Activated CD4-positive, alpha-beta memory T cell treated with anti-CD3 and anti-CD28 coated beads for 36 hours (primary cell): Measurements from ENCODE around the gene ARHGAP32. TPM values are rescaled to one million over a fixed set of nuclear protein-coding genes. Genes with fewer than 3 reads are reported as not detected.

Source experiments
- CTCF ChIA-PET: fragments of 350-600 bp; sonication (Branson Sonifier 250); formaldehyde crosslinking; loops from one replicate; lab custom pipeline; 2021; ENCODE audit warnings: antibody characterized with exemption, inconsistent platforms; lab: Charles Lee
- POLR2A ChIA-PET: fragments of 350-600 bp; sonication (Branson Sonifier 250); formaldehyde crosslinking; loops from one replicate; lab custom pipeline; 2021; ENCODE audit warnings: antibody characterized with exemption; lab: Charles Lee
- DNase-seq: peaks from one replicate; pipeline ENCODE4 v3.0.0-alpha.2; 2020
- H3K27ac Mint-ChIP-seq: one replicate; pipeline ENCODE4 v1.8.0; 2021; ENCODE audit warnings: mixed read lengths
- H3K27me3 Mint-ChIP-seq: one replicate; pipeline ENCODE4 v1.8.0; 2021; ENCODE audit warnings: mixed read lengths
- H3K36me3 Mint-ChIP-seq: one replicate; pipeline ENCODE4 v1.8.0; 2021; ENCODE audit warnings: mixed read lengths
- H3K4me1 Mint-ChIP-seq: one replicate; pipeline ENCODE4 v1.8.0; 2021; ENCODE audit warnings: low read depth, mixed read lengths
- H3K4me3 Mint-ChIP-seq: one replicate; pipeline ENCODE4 v1.8.0; 2021; ENCODE audit warnings: mild to moderate bottlenecking, mixed read lengths
- H3K9me3 Mint-ChIP-seq: one replicate; pipeline ENCODE4 v1.8.0; 2021; ENCODE audit warnings: mixed read lengths
- intact Hi-C: fragments of 100-400 bp; cut with micrococcal nuclease; formaldehyde crosslinking; loops from one replicate; pipeline ENCODE4 v1.15.1; 2023
- total RNA-seq, 2 experiments: library from RNA; stranded (reverse); gene quantifications; one replicate each; pipeline ENCODE4 v1.2.3, GENCODE V29; 2021

Gene ARHGAP32
- total RNA-seq, 2 experiments from 2014 or later, result 3.7 to 4.3 TPM

DNA sequence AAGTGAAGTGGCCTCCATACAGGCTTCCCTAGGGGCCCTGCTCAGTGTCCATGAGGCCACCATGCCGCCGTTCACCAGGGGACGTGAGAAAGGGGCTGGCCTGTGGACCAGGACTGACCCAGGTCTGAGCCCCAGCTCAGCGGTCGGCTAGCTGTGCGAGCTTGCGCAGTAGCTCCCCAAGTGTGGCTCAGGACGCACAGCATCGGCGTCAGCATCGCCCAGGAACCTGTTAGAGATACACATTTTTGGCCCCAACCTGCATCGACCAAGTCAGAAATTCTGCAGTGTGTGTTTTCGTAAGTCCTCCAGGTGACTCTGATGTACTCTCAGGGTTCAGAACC, 249.9 kb downstream of the ARHGAP32 start:
- CTCF ChIA-PET, result no interaction called here
- H3K4me1 Mint-ChIP-seq, result no peaks in the 10 kb centered on the region

DNA sequence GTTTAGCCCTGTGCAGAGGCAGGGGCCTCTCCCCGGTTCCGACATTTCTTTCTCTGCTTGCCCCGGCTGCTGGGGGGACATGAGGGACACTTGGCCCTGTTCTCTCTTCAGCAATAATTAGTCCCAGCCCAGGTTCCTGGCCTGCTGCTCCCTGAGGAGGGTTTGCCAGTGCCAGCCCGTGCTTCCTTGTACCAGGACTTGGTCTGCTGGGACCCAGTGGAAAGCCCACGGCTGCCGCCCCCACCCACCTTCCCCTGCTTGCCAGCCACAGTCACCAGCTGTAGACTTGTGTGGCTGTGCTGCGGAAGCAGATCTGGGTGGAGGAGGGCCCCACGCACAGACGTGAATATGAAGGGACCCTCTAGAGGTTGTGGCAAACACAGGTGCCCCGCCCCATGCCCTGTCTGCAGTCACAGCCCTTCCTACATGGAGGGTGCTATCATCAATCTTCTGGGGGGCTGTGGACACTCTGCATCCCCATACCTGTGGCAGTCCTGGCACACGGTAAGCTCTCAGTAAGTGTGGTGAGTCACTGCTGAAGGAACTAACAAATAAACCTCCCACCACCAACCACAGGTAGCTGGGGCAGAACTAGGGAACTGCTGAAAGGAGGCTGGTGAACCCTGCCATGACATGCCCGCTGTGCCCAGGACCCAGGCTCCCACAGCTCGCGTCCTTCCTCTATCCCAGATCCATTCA, 250.4 kb downstream of the ARHGAP32 start:
- DNase-seq, result no peak
- H3K36me3 Mint-ChIP-seq, result no peaks in the 10 kb centered on the region
- no peak overlapping the region for H3K27ac Mint-ChIP-seq
- ChIA-PET CTCF (no interaction called here), POLR2A (no interaction called here)
- H3K27me3 Mint-ChIP-seq, result peaks cover 6% of the 10 kb centered on the region
- no peaks in the 10 kb centered on the region for H3K4me1 Mint-ChIP-seq
- H3K4me3 Mint-ChIP-seq, result no peak overlapping the region
- no peaks in the 10 kb centered on the region for H3K9me3 Mint-ChIP-seq
- intact Hi-C loops, result no loop called here

More for the DNA sequence above, 249.9 kb downstream of the ARHGAP32 start:
- intact Hi-C loops, result no loop called here
- H3K9me3 Mint-ChIP-seq, result no peaks in the 10 kb centered on the region
- no peak overlapping the region for H3K4me3 Mint-ChIP-seq
- POLR2A ChIA-PET, result no interaction called here
- no peaks in the 10 kb centered on the region for H3K36me3 Mint-ChIP-seq
- no peak for DNase-seq
- H3K27me3 Mint-ChIP-seq, result peaks cover 6% of the 10 kb centered on the region
- no peak overlapping the region for H3K27ac Mint-ChIP-seq

DNA sequence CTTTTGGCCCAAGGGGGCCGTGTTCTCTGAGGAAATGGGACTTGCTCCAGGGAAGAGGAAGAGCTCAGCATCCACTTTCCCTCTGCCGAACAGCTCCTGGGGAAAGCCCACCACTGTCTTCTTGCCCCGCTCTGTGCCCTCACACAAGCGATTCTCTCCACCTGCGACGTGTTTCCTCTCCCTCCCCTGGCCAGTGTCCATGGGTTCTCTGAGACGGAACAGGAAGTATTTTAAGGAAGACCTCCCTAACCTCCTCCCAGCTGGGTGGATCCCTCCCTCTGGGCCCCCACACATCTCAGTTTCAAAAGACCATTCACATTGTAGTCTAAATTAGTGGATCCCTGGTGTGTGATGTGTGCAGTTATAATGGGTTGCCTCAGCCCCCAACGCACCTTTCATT, 251.0 kb downstream of the ARHGAP32 start:
- Mint-ChIP-seq H3K36me3 (no peaks in the 10 kb centered on the region), H3K4me3 (no peak overlapping the region), H3K4me1 (no peaks in the 10 kb centered on the region), H3K9me3 (no peaks in the 10 kb centered on the region), H3K27ac (no peak overlapping the region), H3K27me3 (peaks cover 4% of the 10 kb centered on the region)
- intact Hi-C loops, result no loop called here
- POLR2A ChIA-PET, result no interaction called here
- CTCF ChIA-PET, result no interaction called here
- DNase-seq, result no peak

DNA sequence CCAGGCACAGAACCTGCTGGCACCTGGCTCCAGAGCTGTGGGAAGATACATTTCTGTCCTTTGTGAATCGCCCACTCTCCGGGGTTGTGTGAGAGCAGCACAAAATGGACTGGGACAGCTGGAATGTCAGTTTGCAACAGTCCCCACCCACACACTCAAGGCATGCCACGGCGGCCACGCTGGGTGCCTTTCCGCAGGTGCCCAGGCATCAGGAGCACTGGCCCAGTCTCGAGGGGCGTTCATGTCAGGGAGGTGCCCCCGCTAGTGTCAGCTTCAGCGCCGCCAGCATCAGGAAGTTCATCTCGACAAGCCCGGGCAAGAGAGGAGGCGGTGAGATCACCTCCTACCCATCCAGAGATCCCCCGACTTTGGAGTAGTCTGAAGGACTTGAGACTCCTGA, 251.5 kb downstream of the ARHGAP32 start:
- intact Hi-C loops, result no loop called here
- Mint-ChIP-seq H3K36me3 (no peaks in the 10 kb centered on the region), H3K27ac (no peak overlapping the region), H3K27me3 (peaks cover 4% of the 10 kb centered on the region), H3K4me3 (no peak overlapping the region), H3K4me1 (no peaks in the 10 kb centered on the region), H3K9me3 (no peaks in the 10 kb centered on the region)
- CTCF ChIA-PET, result no interaction called here
- POLR2A ChIA-PET, result no interaction called here
- DNase-seq, result no peak

DNA sequence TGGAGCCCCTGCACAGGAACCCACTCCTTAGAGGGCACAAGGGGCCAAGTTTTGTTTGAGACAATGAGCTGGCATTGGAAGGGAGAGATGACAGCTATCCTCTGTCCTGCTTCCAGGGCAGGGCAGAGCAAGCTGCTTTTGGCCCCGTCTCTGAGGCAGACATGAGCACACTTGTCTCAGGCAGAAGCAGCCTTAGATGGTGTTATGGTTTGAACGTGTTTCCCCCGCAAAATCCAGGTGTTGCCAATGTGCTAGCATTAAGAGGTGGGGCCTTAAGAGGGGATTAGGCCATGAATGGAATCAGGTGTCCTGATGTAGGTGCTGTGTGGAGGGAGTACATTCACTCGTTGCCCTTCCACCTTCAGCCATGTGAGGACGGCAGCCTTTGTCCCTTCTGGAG, 252.0 kb downstream of the ARHGAP32 start:
- no peak for DNase-seq
- Mint-ChIP-seq H3K9me3 (no peaks in the 10 kb centered on the region), H3K4me3 (no peak overlapping the region), H3K36me3 (no peaks in the 10 kb centered on the region), H3K27ac (no peak overlapping the region), H3K27me3 (no peaks in the 10 kb centered on the region), H3K4me1 (no peaks in the 10 kb centered on the region)
- ChIA-PET CTCF (interaction anchor here (1.1 kb wide), 1 partner anchor 55 kb away, joined by 4 read pairs; no protein-coding TSS in a partner anchor), POLR2A (no interaction called here)
- intact Hi-C loops, result no loop called here

DNA sequence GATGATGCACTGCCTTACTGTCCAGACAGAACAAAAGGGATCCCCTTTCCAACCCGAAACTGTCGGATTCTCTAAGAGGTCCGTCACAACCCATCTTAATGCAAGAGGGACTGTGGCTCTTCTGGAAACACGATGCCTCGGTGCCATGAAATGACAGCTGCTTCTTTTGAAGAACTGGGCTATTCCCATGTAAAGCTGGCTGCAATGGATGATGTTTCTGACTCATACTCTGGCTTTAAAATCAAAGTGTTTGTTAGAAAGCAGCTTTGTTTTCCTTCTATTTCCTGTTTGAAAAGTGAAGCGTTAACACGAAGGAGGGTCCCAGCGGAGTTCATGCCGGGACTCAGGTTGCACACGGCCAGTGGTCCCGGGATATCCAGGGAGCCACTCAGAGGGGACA, 252.5 kb downstream of the ARHGAP32 start:
- intact Hi-C loops, result no loop called here
- ChIA-PET CTCF (interaction anchor here (1.1 kb wide), 1 partner anchor 54 kb away, joined by 4 read pairs; no protein-coding TSS in a partner anchor), POLR2A (no interaction called here)
- no peak overlapping the region for H3K4me3 Mint-ChIP-seq
- no peaks in the 10 kb centered on the region for H3K4me1 Mint-ChIP-seq
- H3K27ac Mint-ChIP-seq, result no peak overlapping the region
- no peaks in the 10 kb centered on the region for H3K27me3 Mint-ChIP-seq
- H3K36me3 Mint-ChIP-seq, result no peaks in the 10 kb centered on the region
- no peaks in the 10 kb centered on the region for H3K9me3 Mint-ChIP-seq
- no peak for DNase-seq

DNA sequence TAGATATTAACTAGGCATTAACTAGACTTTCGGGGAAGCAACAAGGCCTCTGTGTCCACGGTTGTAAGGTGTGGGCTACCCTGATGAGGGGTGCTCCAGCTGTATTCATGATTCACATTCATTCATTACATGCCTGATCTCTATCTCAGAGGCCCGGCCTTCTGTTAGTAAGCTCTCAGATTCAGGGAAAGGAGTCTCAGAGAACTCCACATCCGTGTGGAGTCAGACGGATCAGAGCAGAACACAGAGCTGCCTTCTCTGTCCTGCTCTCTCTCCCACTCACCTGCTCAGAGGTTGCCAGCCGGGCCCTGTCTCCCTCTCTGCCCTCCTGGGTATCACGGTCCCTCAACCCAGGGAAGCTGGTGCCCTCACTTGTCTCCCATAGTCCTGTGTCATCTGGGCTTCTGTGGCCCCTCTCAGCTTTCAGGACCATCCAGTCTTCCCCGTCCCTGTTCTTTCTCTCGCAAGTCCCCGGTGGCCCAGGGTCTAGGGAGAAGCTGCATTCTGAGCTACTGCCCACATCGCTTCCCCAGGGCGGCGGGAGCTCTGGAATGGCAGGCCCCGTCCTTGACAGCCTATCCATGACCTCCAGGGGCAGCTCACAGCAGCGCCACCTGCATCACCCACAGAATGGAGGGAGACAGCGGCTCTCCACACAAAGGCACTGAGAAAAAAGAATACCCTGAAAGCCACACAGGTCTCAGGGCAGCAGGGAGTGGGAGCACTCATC, 253.8 kb downstream of the ARHGAP32 start:
- no peaks in the 10 kb centered on the region for H3K9me3 Mint-ChIP-seq
- intact Hi-C loops, result no loop called here
- no peaks in the 10 kb centered on the region for H3K27me3 Mint-ChIP-seq
- no peak for DNase-seq
- POLR2A ChIA-PET, result no interaction called here
- CTCF ChIA-PET, result interaction anchor here (0.7 kb wide), 1 partner anchor 18 kb away, joined by 3 read pairs; no protein-coding TSS in a partner anchor
- H3K4me1 Mint-ChIP-seq, result no peaks in the 10 kb centered on the region
- H3K27ac Mint-ChIP-seq, result no peak overlapping the region
- no peak overlapping the region for H3K4me3 Mint-ChIP-seq
- no peaks in the 10 kb centered on the region for H3K36me3 Mint-ChIP-seq

DNA sequence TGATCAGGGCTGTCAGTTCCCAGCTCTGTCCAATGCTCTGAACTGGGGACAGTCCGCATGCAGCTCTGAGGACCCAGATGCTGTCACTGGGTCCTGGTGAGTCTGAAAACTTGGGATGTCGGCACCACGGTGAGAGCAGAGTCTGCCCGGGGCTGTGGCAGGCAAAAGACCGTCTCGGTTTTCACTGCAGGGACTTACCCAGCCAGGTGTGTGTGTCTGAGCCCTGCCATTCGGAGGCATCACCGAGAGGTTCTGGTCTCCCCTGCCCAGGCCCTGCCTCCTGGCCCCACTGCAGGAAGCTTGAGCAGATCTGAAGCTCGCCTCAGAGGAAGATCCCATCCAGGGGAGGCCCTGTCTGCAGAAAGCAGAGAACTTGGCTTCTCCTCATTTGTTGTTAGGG, 254.6 kb downstream of the ARHGAP32 start:
- Mint-ChIP-seq H3K9me3 (no peaks in the 10 kb centered on the region), H3K27ac (no peak overlapping the region), H3K27me3 (no peaks in the 10 kb centered on the region), H3K4me3 (no peak overlapping the region), H3K36me3 (no peaks in the 10 kb centered on the region), H3K4me1 (no peaks in the 10 kb centered on the region)
- CTCF ChIA-PET, result no interaction called here
- POLR2A ChIA-PET, result no interaction called here
- no peak for DNase-seq
- intact Hi-C loops, result no loop called here

DNA sequence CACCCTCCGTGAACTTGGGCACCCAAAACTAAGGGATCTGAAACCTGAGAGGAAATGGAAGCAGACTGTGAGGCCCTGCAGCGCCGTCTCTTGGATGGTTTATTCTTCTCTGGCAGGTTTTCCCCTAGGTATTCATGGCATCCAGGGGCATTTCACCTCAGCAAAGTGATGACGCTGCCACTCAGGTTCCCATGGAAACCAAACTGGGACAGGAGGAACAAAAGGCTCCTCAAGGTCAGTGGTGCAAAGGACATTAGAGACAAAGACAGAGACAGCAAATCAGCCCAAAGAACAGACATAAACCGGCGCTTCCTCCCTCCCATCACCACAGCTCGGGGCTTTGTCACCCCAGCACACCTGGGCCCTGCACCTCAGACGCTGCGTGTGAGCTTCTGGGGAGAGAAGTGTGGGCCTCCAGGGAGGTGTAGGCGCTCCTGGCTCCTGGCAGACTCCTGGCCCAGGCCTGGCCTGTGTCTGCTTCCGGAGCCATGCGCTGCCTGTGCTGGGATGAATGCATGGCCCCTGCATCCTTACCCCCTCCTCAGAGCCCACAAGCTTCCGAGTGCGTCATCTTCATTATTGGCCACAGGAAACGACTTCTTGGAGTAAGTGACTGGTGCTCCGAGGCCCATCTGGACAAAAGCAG, 255.4 kb downstream of the ARHGAP32 start:
- Mint-ChIP-seq H3K36me3 (no peaks in the 10 kb centered on the region), H3K4me3 (no peak overlapping the region), H3K9me3 (no peaks in the 10 kb centered on the region), H3K27me3 (no peaks in the 10 kb centered on the region), H3K27ac (no peak overlapping the region), H3K4me1 (no peaks in the 10 kb centered on the region)
- ChIA-PET POLR2A (no interaction called here), CTCF (interaction anchor here (1.3 kb wide), 1 partner anchor 52 kb away, joined by 4 read pairs; no protein-coding TSS in a partner anchor)
- DNase-seq, result no peak
- intact Hi-C loops, result no loop called here

DNA sequence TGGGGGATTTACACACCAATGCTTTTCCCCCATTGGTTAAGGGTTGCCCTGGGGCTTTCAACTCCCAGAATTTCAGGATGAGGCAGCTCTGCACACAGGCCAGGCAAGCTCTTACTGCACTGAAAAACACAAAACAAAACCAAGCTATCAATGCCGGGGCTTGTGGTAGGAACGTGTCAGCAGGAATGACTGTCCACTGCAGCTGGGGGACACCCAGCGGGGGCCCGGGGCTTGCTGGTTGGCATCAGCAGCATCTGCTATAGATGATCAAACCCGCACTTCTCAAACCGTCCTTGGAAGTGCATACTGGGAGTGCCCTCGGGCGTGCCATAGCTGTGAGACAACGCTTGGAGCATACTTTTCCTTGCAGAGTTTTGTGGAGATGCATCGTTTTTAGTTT, 257.2 kb downstream of the ARHGAP32 start:
- no peaks in the 10 kb centered on the region for H3K36me3 Mint-ChIP-seq
- H3K4me1 Mint-ChIP-seq, result no peaks in the 10 kb centered on the region
- H3K27me3 Mint-ChIP-seq, result no peaks in the 10 kb centered on the region
- no peak for DNase-seq
- no peaks in the 10 kb centered on the region for H3K9me3 Mint-ChIP-seq
- intact Hi-C loops, result no loop called here
- ChIA-PET POLR2A (no interaction called here), CTCF (no interaction called here)
- H3K27ac Mint-ChIP-seq, result no peak overlapping the region
- no peak overlapping the region for H3K4me3 Mint-ChIP-seq

DNA sequence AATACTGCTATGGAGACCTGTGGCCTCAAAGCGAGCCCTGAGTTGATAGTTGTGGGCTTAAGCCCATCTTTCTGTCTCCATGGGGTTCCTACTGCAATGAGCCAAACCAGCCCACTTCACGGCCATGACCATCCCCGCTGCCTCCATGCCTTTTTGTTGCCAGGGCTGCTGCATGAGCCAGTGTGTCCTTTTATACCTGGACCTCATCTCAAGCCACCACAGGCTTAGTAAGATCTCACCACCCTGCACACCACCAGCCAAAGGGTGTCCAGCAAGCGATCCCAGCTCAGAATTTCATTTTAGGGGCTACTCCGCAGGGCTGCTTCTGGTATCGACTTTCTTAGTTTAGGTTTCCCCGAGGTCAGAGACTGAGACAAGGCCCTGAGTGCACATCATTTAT, 257.8 kb downstream of the ARHGAP32 start:
- intact Hi-C loops, result no loop called here
- no peaks in the 10 kb centered on the region for H3K9me3 Mint-ChIP-seq
- no peaks in the 10 kb centered on the region for H3K36me3 Mint-ChIP-seq
- ChIA-PET CTCF (interaction anchor here (0.5 kb wide), 1 partner anchor 989 kb away, joined by 4 read pairs; no protein-coding TSS in a partner anchor), POLR2A (no interaction called here)
- H3K27ac Mint-ChIP-seq, result no peak overlapping the region
- DNase-seq, result no peak
- peaks cover 3% of the 10 kb centered on the region for H3K4me1 Mint-ChIP-seq
- no peaks in the 10 kb centered on the region for H3K27me3 Mint-ChIP-seq
- no peak overlapping the region for H3K4me3 Mint-ChIP-seq

DNA sequence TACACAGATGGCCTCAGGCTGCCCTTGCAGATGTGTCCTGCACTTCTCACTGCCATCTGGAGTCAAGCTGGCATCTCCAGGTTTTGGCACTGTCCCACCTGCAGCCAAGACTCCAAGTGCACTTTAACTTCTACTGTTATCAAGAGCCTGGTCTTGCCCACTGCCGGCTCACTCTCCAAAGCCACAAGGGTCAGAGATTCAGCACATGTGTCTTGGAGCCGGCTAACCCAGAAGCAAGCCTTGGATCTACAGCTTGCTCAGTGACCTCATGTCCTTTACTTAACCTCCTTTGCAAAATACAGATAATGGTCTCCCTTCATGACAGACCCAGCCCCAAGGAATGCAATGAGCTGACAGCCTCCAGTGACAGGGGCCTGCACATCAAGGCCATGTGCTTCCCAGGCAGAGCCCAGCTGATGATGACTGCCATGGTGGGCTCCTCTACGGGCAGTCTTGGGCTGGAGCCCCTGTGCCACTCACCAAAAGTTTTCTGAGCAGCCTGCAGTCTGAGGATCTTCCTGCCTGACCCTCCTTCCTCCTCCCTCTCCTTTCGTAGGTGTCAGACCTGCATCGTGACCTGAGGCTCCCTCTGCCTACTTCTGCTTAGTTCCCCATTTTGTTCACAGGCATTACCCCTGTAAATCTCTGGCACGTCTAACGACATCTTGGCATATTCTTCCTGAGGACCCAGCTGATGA, 258.5 kb downstream of the ARHGAP32 start:
- CTCF ChIA-PET, result interaction anchor here (0.5 kb wide), 1 partner anchor 990 kb away, joined by 4 read pairs; no protein-coding TSS in a partner anchor
- no peaks in the 10 kb centered on the region for H3K36me3 Mint-ChIP-seq
- intact Hi-C loops, result no loop called here
- no peak overlapping the region for H3K27ac Mint-ChIP-seq
- POLR2A ChIA-PET, result no interaction called here
- DNase-seq, result no peak
- no peaks in the 10 kb centered on the region for H3K27me3 Mint-ChIP-seq
- no peak overlapping the region for H3K4me3 Mint-ChIP-seq
- no peaks in the 10 kb centered on the region for H3K9me3 Mint-ChIP-seq
- H3K4me1 Mint-ChIP-seq, result peaks cover 6% of the 10 kb centered on the region
